HG03060 (cell line): ENCODE data around the gene JAM3.

ENCODE experiments used
- ATAC-seq: cut with Tn5 transposase; IDR thresholded peaks from one replicate; pipeline ENCODE4 v1.9.1; 2021; ENCODE audit warnings: low read depth, moderate number of reproducible peaks; ENCODE audit not compliant: unreplicated experiment

JAM3 gene

GRCh38 chr11:134142536-134142935 lies 73.7 kb downstream of the JAM3 start:
- no peak for ATAC-seq

- ATAC-seq = no peak
Measured at GRCh38 chr11:134143801-134144200, 74.9 kb downstream of the JAM3 start.

GRCh38 chr11:134144744-134145143 lies 75.9 kb downstream of the JAM3 start:
- no peak for ATAC-seq

GRCh38 chr11:134145715-134146114 lies 76.8 kb downstream of the JAM3 start:
- ATAC-seq = no peak

- no peak for ATAC-seq
Measured at GRCh38 chr11:134146598-134146997, 77.7 kb downstream of the JAM3 start.

- no peak for ATAC-seq
Measured at GRCh38 chr11:134149371-134149770, 80.5 kb downstream of the JAM3 start.

DNA sequence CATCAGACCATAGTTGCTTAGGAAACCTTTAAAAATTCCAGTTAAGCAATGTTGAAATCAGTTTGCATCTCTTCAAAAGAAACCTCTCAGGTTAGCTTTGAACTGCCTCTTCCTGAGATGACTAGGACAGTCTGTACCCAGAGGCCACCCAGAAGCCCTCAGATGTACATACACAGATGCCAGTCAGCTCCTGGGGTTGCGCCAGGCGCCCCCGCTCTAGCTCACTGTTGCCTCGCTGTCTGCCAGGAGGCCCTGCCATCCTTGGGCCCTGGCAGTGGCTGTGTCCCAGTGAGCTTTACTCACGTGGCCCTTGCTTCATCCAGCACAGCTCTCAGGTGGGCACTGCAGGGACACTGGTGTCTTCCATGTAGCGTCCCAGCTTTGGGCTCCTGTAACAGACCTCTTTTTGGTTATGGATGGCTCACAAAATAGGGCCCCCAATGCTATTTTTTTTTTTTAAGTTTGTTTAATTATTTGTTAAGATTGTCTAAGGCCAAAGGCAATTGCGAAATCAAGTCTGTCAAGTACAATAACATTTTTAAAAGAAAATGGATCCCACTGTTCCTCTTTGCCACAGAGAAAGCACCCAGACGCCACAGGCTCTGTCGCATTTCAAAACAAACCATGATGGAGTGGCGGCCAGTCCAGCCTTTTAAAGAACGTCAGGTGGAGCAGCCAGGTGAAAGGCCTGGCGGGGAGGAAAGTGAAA lies 81.5 kb downstream of the JAM3 start:
- no peak for ATAC-seq

GRCh38 chr11:134151083-134151747 lies 82.3 kb downstream of the JAM3 start:
- no peak for ATAC-seq

- no peak for ATAC-seq
Measured at GRCh38 chr11:134152696-134153095, 83.8 kb downstream of the JAM3 start.

- ATAC-seq = no peak
Measured at GRCh38 chr11:134153147-134153905, 84.5 kb downstream of the JAM3 start.

DNA sequence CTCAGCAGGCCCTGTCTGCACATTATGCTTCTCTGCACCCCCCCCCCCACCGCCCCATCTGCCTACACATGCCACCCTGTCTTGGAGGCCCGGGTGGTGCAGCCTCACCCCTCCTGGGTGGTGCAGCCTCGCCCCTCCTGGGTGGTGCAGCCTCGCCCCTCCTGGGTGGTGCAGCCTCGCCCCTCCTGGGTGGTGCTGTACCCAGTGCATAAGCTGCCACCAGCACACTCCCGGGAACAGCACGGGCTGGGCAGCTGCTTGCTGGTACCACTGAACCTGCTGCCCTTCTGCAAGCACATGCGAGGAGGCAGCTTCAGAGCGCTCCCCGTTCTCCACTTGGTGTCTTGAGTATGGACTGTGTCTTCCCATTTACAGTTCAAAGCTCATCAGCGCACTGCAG lies 85.6 kb downstream of the JAM3 start:
- ATAC-seq = no peak

DNA sequence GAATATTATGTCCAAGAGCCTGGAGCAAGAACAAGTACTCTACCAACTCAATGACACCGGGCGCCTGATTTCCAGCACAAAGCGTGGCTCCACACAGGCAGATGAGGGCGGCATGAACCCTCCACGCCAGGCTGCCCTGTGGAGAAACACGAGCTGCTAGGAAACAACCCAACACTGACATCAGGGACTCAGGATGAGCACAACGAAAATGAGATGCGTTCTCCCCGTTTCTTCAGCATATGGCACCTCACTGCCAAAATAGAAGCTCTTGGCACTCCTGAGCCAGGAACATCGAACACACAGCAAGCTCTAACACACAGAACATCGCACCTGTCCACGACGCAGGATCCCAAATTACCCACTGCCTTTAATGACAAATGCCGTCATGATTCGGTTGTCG lies 86.6 kb downstream of the JAM3 start:
- no peak for ATAC-seq

GRCh38 chr11:134155946-134156865 lies 87.3 kb downstream of the JAM3 start:
- no peak for ATAC-seq

DNA sequence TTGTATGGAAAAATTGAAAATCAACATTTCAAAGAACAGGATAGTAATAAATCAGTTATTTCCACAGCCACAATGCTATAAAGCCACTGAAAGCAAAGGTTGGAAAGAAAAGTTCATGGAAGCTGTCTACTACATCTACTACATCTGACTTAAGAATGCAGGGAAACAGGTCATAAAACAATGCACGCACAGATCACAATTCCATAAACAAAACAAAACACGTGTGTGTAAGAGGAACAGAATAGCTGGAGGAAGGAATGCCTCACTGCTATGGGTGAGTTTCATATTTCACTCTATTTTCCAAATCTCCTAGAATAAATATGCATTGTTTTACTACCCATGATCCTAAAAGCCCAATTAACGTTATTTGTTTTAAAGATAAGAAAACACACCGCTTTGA lies 88.6 kb downstream of the JAM3 start:
- no peak for ATAC-seq

- ATAC-seq = no peak
Measured at GRCh38 chr11:134158023-134158422, 89.2 kb downstream of the JAM3 start.

GRCh38 chr11:134159652-134160051 lies 90.8 kb downstream of the JAM3 start:
- no peak for ATAC-seq

DNA sequence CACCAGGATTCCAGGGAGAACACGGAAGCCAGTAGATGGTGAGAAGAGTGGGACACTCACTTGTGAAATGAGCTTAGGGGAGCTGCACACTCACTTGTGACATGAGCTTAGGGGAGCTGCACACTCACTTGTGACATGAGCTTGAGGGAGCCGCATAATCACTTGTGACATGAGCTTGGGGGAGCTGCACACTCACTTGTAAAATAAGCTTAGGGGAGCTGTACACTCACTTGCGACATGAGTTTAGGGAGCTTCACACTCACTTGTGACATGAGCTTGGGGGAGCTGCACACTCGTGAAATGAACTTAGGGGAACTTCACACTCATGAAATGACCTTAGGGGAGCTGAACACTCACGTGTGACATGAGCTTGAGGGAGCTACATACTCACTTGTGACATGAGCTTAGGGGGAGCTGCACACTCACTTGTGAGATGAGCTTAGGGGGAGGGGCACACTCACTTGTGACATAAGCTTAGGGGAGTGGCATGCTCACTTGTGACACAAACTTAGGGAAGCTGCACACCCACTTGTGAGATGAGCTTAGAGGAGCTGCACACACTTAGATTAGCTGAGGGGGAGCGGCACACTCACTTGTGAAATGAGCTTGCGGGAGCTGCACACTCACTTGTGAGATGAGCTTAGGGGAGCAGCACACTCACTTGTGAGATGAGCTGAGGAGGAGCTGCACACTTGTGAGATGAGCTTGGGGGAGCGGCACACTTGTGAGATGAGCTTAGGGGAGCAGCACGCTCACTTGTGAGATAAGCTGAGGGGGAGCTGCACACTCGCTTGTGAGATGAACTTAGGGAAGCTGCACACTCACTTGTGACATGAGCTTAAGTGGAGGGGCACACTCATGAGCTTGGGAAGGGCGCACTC lies 95.9 kb downstream of the JAM3 start:
- ATAC-seq = no peak

GRCh38 chr11:134170177-134170918 lies 101.5 kb downstream of the JAM3 start:
- no peak for ATAC-seq

DNA sequence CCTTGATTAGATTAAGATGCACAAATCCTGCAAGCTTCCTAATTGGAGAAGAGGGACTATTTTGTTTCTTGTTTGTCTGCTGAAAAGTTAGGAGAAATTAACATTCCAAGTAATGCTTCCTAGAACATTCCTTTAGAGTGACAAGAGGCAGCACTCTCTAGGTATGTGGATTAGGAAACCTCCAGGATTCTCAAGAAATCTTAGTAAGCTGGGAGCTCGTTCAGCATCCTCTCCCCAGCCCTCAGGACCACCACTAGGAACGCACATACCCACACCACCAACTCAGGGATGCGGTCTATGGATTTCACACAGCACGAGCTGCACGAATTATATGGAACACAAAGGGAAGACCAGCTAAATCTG lies 102.0 kb downstream of the JAM3 start:
- no peak for ATAC-seq
